Gastroesophageal sphincter (tissue), 3 donors: ENCODE measurements around the gene FGF14.

Experiments used
- EP300 ChIP-seq: sonication (generic); formaldehyde crosslinking; IDR thresholded peaks from one replicate; pipeline ENCODE4 v1.6.1; 2017; ENCODE audit warnings: antibody characterized with exemption, mild to moderate bottlenecking
- POLR2A ChIP-seq, 2 donors: fragments of 450-650 bp; IDR thresholded peaks; one replicate each; pipeline ENCODE4 v1.6.1; 2017; ENCODE audit warnings: antibody characterized with exemption in 2 of 2, mild to moderate bottlenecking in 2 of 2, moderate library complexity in 1 of 2
- POLR2AphosphoS5 ChIP-seq: sonication (generic); formaldehyde crosslinking; IDR thresholded peaks from one replicate; pipeline ENCODE4 v1.6.1; 2017; ENCODE audit warnings: antibody characterized with exemption
- TF ChIP-seq, protein P1 (sequence below), 4 experiments: fragments of 200-600 bp in 2 of 4; fragments of 450-650 bp in 2 of 4; sonication (generic) in 1 of 4; IDR thresholded peaks; one replicate each; pipeline ENCODE4 v1.5.1; 2017 to 2019; ENCODE audit warnings: antibody characterized with exemption in 4 of 4, mild to moderate bottlenecking in 2 of 4, moderate library complexity in 2 of 4

GRCh38 chr13:102401766-102402165 is at the start of gene FGF14:
- TF ChIP-seq, protein P1, sequence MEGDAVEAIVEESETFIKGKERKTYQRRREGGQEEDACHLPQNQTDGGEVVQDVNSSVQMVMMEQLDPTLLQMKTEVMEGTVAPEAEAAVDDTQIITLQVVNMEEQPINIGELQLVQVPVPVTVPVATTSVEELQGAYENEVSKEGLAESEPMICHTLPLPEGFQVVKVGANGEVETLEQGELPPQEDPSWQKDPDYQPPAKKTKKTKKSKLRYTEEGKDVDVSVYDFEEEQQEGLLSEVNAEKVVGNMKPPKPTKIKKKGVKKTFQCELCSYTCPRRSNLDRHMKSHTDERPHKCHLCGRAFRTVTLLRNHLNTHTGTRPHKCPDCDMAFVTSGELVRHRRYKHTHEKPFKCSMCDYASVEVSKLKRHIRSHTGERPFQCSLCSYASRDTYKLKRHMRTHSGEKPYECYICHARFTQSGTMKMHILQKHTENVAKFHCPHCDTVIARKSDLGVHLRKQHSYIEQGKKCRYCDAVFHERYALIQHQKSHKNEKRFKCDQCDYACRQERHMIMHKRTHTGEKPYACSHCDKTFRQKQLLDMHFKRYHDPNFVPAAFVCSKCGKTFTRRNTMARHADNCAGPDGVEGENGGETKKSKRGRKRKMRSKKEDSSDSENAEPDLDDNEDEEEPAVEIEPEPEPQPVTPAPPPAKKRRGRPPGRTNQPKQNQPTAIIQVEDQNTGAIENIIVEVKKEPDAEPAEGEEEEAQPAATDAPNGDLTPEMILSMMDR (IDR thresholded peaks at IDR 0.05), result no peak
- no peak for TF ChIP-seq POLR2AphosphoS5
- TF ChIP-seq POLR2A (IDR thresholded peaks at IDR 0.05), result no peak
- no peak for TF ChIP-seq EP300
